ENCODE data around the gene SNRPD3.
"Not testable (repeated sequence)": the region's sequence is repeated elsewhere in the genome, so short reads cannot be mapped to it uniquely, and the experiment has no call there.

The SNRPD3 gene

GRCh38 chr22:24590596-24591173, 34.9 kb downstream of the SNRPD3 start:
- in situ Hi-C loops (cut with MboI; ENCODE audit: low sequenced_read_pairs): no loop called here

- in situ Hi-C loops (cut with MboI; ENCODE audit: low sequenced_read_pairs): no loop called here
Measured at GRCh38 chr22:24591286-24591830, 35.6 kb downstream of the SNRPD3 start.

- in situ Hi-C loops (cut with MboI; ENCODE audit: low sequenced_read_pairs): no loop called here
Measured at GRCh38 chr22:24592058-24592850, 36.5 kb downstream of the SNRPD3 start.

GRCh38 chr22:24592851-24593558, 37.2 kb downstream of the SNRPD3 start, which contains the start of gene LRRC75B:
TSS of gene LRRC75B (minus strand) at chr22:24593073. CDS start at chr22:24593039, 34 bp downstream.
- in situ Hi-C loops (cut with MboI; ENCODE audit: low sequenced_read_pairs): no loop called here

- in situ Hi-C loops (cut with MboI; ENCODE audit: low sequenced_read_pairs): not testable (repeated sequence)
Measured at GRCh38 chr22:24593559-24593835, 37.7 kb downstream of the SNRPD3 start.

GRCh38 chr22:24593836-24594568, 38.2 kb downstream of the SNRPD3 start:
- in situ Hi-C loops (cut with MboI; ENCODE audit: low sequenced_read_pairs): no loop called here

GRCh38 chr22:24594569-24595120, 38.8 kb downstream of the SNRPD3 start:
- in situ Hi-C loops (cut with MboI; ENCODE audit: low sequenced_read_pairs): no loop called here

GRCh38 chr22:24595228-24595627, 39.4 kb downstream of the SNRPD3 start:
- in situ Hi-C loops (cut with MboI; ENCODE audit: low sequenced_read_pairs): no loop called here

- in situ Hi-C loops (cut with MboI; ENCODE audit: low sequenced_read_pairs): no loop called here
Measured at GRCh38 chr22:24595863-24596262, 40.1 kb downstream of the SNRPD3 start.

- in situ Hi-C loops (cut with MboI; ENCODE audit: low sequenced_read_pairs): not testable (repeated sequence)
Measured at GRCh38 chr22:24597076-24597475, 41.3 kb downstream of the SNRPD3 start.

GRCh38 chr22:24599514-24599913, 43.7 kb downstream of the SNRPD3 start:
- in situ Hi-C loops (cut with MboI; ENCODE audit: low sequenced_read_pairs): no loop called here

GRCh38 chr22:24599958-24600715, 44.3 kb downstream of the SNRPD3 start:
- in situ Hi-C loops (cut with MboI; ENCODE audit: low sequenced_read_pairs): not testable (repeated sequence)

GRCh38 chr22:24601217-24602104, 45.7 kb downstream of the SNRPD3 start:
- in situ Hi-C loops (cut with MboI; ENCODE audit: low sequenced_read_pairs): no loop called here

GRCh38 chr22:24602105-24602749, 46.4 kb downstream of the SNRPD3 start:
- in situ Hi-C loops (cut with MboI; ENCODE audit: low sequenced_read_pairs): not testable (repeated sequence)

- in situ Hi-C loops (cut with MboI; ENCODE audit: low sequenced_read_pairs): not testable (repeated sequence)
Measured at GRCh38 chr22:24602847-24603769, 47.3 kb downstream of the SNRPD3 start, which contains the start of gene GGT1. TSS of gene GGT1 (plus strand) at chr22:24603193. CDS start at chr22:24611082, 7,889 bp downstream.

- in situ Hi-C loops (cut with MboI; ENCODE audit: low sequenced_read_pairs): not testable (repeated sequence)
Measured at GRCh38 chr22:24603770-24604629, 48.2 kb downstream of the SNRPD3 start.

Measured in HL-60/S4 treated with phorbol 12-myristate 13-acetate at 8.2 ng/mL for 4 days and 3 days (cell line).